Subcutaneous abdominal adipose tissue (tissue), 5 donors: Measurements from ENCODE around the gene MED13L.
"Not testable (repeated sequence)": the region's sequence is repeated elsewhere in the genome, so short reads cannot be mapped to it uniquely, and the experiment has no call there.

Experiments used
- H3K27ac ChIP-seq: one replicate; pipeline ENCODE4 v1.7.0; 2013; ENCODE audit warnings: low read depth, mild to moderate bottlenecking, inconsistent platforms, low read length, moderate library complexity
- H3K27me3 ChIP-seq, 5 donors: one replicate each; pipeline ENCODE4 v1.7.0; 2013; ENCODE audit warnings: low read length in 5 of 5, inconsistent platforms in 1 of 5; ENCODE audit not compliant: control insufficient read depth in 5 of 5, insufficient read depth in 4 of 5
- H3K36me3 ChIP-seq, 5 donors: one replicate each; pipeline ENCODE4 v1.7.0; 2013; ENCODE audit warnings: low read length in 5 of 5; ENCODE audit not compliant: control insufficient read depth in 5 of 5, insufficient read depth in 5 of 5
- H3K4me1 ChIP-seq, 5 donors: one replicate each; pipeline ENCODE4 v1.7.0; 2013; ENCODE audit warnings: low read length in 5 of 5, mild to moderate bottlenecking in 3 of 5, moderate library complexity in 1 of 5; ENCODE audit not compliant: control insufficient read depth in 5 of 5, insufficient read depth in 5 of 5
- H3K4me3 ChIP-seq, 5 donors: one replicate each; pipeline ENCODE4 v1.7.0; 2013; ENCODE audit warnings: low read length in 5 of 5, low read depth in 1 of 5
- H3K9ac ChIP-seq, 5 donors: one replicate each; pipeline ENCODE4 v1.7.0; 2013; ENCODE audit warnings: low read length in 5 of 5, mild to moderate bottlenecking in 4 of 5, moderate library complexity in 3 of 5
- H3K9me3 ChIP-seq, 5 donors: one replicate each; pipeline ENCODE4 v1.7.0; 2013; ENCODE audit warnings: low read length in 5 of 5; ENCODE audit not compliant: control insufficient read depth in 5 of 5
- donor health status: healthy.
- donor health status: healthy.
- donor health status: healthy.
- donor health status: healthy.
- donor health status: healthy.

The MED13L gene

GRCh38 chr12:116238570-116239119, 38.8 kb downstream of the MED13L start:
- not testable (repeated sequence) for H3K9ac ChIP-seq, H3K27me3 ChIP-seq, H3K36me3 ChIP-seq, H3K9me3 ChIP-seq, H3K4me3 ChIP-seq, H3K27ac ChIP-seq
- H3K4me1 ChIP-seq = peaks cover 0 to 22% (median 9%) of the 10 kb centered on the region in 5 donors

DNA sequence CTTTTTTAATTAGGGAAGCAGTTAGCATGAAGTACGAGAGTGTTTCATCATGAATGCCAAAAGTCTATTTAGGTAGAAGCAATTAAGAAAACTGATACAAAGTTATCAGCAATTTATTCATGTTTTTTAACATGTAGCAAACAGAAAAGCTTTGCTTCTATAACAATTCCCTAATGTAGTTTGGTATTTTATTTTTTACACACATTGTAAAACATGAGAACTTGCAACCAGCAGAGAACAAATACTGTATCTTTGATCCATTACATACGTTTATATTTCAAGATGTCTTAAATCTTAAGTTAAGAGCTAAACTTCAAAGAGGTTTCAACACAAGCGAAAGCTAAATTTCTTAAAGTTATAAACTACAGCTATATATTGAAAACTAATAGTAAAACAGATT, 39.3 kb downstream of the MED13L start:
- Histone ChIP-seq H3K27me3 (no peaks in the 10 kb centered on the region), H3K9ac (no peak overlapping the region), H3K4me3 (no peak overlapping the region), H3K36me3 (no peaks in the 10 kb centered on the region), H3K9me3 (no peaks in the 10 kb centered on the region), H3K27ac (no peak overlapping the region), H3K4me1 (peaks cover 0 to 17% (median 6%) of the 10 kb centered on the region in 5 donors)

DNA sequence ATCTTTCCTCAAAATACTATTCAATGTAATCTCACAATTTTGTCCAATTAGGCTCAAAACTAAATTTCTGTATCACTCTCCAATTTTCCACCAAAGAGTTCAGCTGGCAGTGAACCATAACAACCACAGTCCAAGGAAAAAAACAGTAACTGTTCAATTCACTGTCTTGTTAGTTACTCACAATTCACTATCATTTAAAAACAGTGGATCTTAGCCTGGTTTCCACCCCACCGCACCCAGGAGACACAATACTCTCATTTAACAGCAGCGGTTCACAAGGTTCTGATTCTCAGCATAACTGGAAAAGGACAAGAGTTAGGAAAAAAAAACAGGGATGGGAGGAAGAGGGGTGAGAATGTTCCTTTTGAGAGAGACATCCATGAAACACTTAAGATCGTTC, 40.5 kb downstream of the MED13L start:
- Histone ChIP-seq H3K36me3 (no peaks in the 10 kb centered on the region), H3K27me3 (no peaks in the 10 kb centered on the region), H3K4me1 (peaks cover 0 to 18% (median 6%) of the 10 kb centered on the region in 5 donors), H3K4me3 (no peak overlapping the region), H3K27ac (no peak overlapping the region), H3K9ac (no peak overlapping the region), H3K9me3 (no peaks in the 10 kb centered on the region)

DNA sequence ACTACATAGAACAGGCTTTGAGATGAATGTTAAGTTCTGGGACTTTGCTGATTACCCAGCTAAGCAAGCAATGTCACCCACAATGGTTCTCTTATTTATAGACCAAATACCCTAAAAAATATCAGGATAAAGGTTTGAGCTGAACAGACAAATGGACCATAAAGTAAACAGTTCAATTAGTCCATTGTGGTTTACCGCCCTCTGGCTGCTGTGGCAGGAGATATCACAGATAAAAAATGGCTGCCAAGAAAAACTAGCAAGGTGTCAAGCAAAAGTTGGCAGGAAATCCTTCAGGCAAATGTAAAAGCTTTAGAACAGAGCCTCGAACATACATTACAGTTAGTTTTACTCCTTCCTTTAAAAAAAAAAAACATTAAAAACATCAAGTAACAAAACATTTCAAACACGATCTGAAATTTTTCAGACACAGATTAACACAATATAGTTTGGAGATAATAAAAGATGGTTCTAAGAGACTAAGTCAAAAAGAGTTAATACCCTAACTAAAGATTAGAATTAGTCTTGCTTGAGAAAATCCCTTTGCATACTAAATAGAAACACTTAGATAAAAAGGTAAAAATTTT, 41.3 kb downstream of the MED13L start:
- Histone ChIP-seq H3K4me3 (no peak overlapping the region), H3K27ac (no peak overlapping the region), H3K4me1 (peaks cover 0 to 14% (median 2%) of the 10 kb centered on the region in 5 donors), H3K36me3 (no peaks in the 10 kb centered on the region), H3K9ac (no peak overlapping the region), H3K27me3 (no peaks in the 10 kb centered on the region), H3K9me3 (no peaks in the 10 kb centered on the region)

DNA sequence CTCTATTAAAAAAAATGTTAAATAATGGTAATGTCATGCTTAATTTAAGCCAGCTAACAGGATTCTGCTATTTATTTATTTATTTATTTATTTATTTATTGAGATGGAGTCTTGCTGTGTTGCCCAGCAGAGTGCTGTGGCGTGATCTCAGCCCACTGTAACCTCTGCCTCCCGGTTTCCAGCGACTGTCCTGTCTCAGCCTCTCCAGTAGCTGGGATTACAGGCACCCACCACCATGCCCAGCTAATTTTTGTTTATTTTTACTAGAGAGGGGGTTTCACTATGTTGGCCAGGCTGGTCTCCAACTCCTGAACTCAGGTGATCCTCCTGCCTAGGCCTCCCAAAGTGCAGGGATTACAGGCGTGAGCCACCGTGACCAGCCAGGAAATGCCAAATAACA, 43.3 kb downstream of the MED13L start:
- not testable (repeated sequence) for H3K27me3 ChIP-seq, H3K4me3 ChIP-seq, H3K9ac ChIP-seq, H3K27ac ChIP-seq, H3K9me3 ChIP-seq, H3K36me3 ChIP-seq
- peaks cover 0 to 11% (median 0%) of the 10 kb centered on the region in 5 donors for H3K4me1 ChIP-seq

GRCh38 chr12:116233669-116234068, 43.8 kb downstream of the MED13L start:
- Histone ChIP-seq H3K4me3 (no peak overlapping the region), H3K27ac (no peak overlapping the region), H3K9me3 (no peaks in the 10 kb centered on the region), H3K9ac (no peak overlapping the region), H3K4me1 (peaks cover 0 to 11% (median 0%) of the 10 kb centered on the region in 5 donors), H3K36me3 (peaks cover 0 to 5% (median 0%) of the 10 kb centered on the region in 5 donors), H3K27me3 (no peaks in the 10 kb centered on the region)

DNA sequence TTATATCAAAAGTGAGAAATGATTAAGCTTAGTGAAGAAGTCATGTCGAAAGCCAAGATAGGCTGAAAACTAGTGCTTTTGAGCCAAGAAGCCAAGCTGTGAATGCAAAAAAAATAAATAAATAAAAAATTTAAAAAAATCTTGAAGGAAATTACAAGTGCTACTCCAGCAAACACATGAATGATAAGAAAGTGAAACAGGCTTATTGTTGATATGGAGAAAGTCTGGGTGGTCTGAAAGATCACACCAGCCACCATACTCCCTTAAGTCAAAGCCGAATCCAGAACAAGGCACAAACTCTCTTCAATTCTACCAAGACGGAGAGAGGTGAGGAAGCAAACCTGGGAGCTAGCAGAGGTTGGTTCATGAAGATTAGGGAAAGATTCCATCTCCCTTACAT, 49.7 kb downstream of the MED13L start:
- H3K4me1 ChIP-seq = peaks cover 0 to 9% (median 0%) of the 10 kb centered on the region in 5 donors
- H3K4me3 ChIP-seq = no peak overlapping the region
- H3K27me3 ChIP-seq = no peaks in the 10 kb centered on the region
- no peak overlapping the region for H3K9ac ChIP-seq
- H3K27ac ChIP-seq = no peak overlapping the region
- H3K36me3 ChIP-seq = peaks cover 0 to 5% (median 0%) of the 10 kb centered on the region in 5 donors
- no peaks in the 10 kb centered on the region for H3K9me3 ChIP-seq

DNA sequence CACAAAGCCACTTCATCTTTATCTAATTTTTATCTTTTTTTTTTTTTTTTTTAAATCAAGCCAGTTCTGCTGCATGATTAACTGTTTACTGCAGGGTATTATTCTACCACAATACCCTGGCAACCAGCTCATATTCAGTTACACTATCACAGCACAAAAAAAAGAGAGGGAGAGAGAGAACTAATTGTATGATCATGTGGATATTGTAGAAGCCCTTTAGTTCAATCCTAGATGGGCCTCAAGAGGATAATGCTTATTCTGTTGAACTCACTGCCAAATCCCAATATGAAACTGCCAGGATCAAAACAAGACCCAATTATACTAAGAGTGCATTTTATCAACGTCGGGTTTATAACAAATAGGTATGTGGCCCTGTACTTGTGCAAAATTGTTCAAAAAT, 51.5 kb downstream of the MED13L start:
- no peaks in the 10 kb centered on the region for H3K27me3 ChIP-seq
- H3K36me3 ChIP-seq = peaks cover 0 to 5% (median 0%) of the 10 kb centered on the region in 5 donors
- H3K4me3 ChIP-seq = no peak overlapping the region
- H3K9me3 ChIP-seq = no peaks in the 10 kb centered on the region
- H3K4me1 ChIP-seq = peaks cover 0 to 8% (median 2%) of the 10 kb centered on the region in 5 donors
- H3K27ac ChIP-seq = no peak overlapping the region
- H3K9ac ChIP-seq = no peak overlapping the region

DNA sequence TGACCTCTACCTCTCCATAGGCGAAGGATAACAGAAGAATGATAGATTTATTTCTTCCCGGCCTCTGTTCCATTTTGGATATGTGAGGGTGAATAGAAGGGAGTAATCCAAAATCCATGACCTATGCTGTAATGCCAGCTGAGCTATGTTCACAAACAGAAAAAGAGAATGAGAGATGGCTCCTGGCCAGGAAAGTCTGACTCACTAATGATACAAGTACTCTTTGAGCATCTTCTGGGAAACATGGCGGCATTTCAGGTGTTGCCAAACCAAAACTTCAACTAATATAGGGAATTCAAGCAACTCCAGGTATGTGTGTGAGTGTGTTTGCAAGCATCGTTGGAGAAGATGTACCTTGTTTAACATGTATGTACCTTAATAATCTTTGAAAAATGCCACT, 55.1 kb downstream of the MED13L start:
- peaks cover 0 to 17% (median 16%) of the 10 kb centered on the region in 5 donors for H3K4me1 ChIP-seq
- H3K9ac ChIP-seq = no peak overlapping the region
- H3K9me3 ChIP-seq = no peaks in the 10 kb centered on the region
- H3K4me3 ChIP-seq = no peak overlapping the region
- H3K27me3 ChIP-seq = no peaks in the 10 kb centered on the region
- H3K27ac ChIP-seq = no peak overlapping the region
- H3K36me3 ChIP-seq = no peaks in the 10 kb centered on the region

DNA sequence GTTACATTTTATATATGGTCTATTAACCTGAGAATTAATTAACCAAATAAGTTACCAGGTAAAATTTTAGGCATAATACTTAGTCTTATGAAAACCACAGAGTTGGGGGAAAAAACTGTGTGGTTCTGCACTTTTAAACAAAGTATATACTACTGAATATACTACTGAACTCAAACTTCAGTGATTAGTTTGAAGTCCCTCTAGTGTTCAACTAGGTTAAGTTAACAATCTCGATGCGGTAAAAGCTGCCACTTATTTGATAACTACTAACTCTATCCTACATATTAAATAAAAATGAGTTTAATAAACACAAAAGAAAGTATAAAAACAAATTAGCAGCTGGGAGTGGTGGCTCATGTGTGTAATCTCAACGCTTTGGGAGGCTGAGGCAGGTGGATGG, 56.7 kb downstream of the MED13L start:
- Histone ChIP-seq H3K9ac (no peak overlapping the region), H3K4me1 (peaks cover 0 to 19% (median 17%) of the 10 kb centered on the region in 5 donors), H3K4me3 (no peak overlapping the region), H3K36me3 (no peaks in the 10 kb centered on the region), H3K9me3 (no peaks in the 10 kb centered on the region), H3K27me3 (no peaks in the 10 kb centered on the region), H3K27ac (no peak overlapping the region)
